GM21447 (cell line): ENCODE results near the gene WWP2.

Source experiments
- ATAC-seq: cut with Tn5 transposase; IDR thresholded peaks from one replicate; pipeline ENCODE4 v1.9.1; 2021; ENCODE audit not compliant: unreplicated experiment

WWP2 gene

GRCh38 chr16:69924777-69925191 lies 162.7 kb downstream of the WWP2 start:
- no peak for ATAC-seq

- no peak for ATAC-seq
Measured at GRCh38 chr16:69925311-69925710, 163.2 kb downstream of the WWP2 start.

GRCh38 chr16:69926241-69926640 lies 164.1 kb downstream of the WWP2 start:
- ATAC-seq = no peak

GRCh38 chr16:69927056-69927757 lies 165.1 kb downstream of the WWP2 start:
- no peak for ATAC-seq

GRCh38 chr16:69928856-69929400 lies 166.8 kb downstream of the WWP2 start:
- no peak for ATAC-seq

GRCh38 chr16:69929480-69929879 lies 167.3 kb downstream of the WWP2 start:
- no peak for ATAC-seq

- ATAC-seq = no peak
Measured at GRCh38 chr16:69930117-69930776, 168.1 kb downstream of the WWP2 start.

- ATAC-seq = no peak
Measured at GRCh38 chr16:69931631-69932030, 169.5 kb downstream of the WWP2 start.

GRCh38 chr16:69932228-69932627 lies 170.1 kb downstream of the WWP2 start:
- no peak for ATAC-seq

GRCh38 chr16:69932691-69933392 lies 170.7 kb downstream of the WWP2 start:
- no peak for ATAC-seq

GRCh38 chr16:69934044-69934443 lies 171.9 kb downstream of the WWP2 start:
- no peak for ATAC-seq

GRCh38 chr16:69934751-69935150 lies 172.6 kb downstream of the WWP2 start:
- no peak for ATAC-seq

GRCh38 chr16:69935278-69935711 lies 173.2 kb downstream of the WWP2 start:
- no peak for ATAC-seq

- no peak for ATAC-seq
Measured at GRCh38 chr16:69935740-69936139, 173.6 kb downstream of the WWP2 start.

GRCh38 chr16:69936252-69936651 lies 174.1 kb downstream of the WWP2 start:
- ATAC-seq = no peak

GRCh38 chr16:69936751-69937211 lies 174.6 kb downstream of the WWP2 start:
- no peak for ATAC-seq

- ATAC-seq = no peak
Measured at GRCh38 chr16:69937465-69937951, 175.4 kb downstream of the WWP2 start.

- ATAC-seq = no peak
Measured at GRCh38 chr16:69938981-69939820, 177.1 kb downstream of the WWP2 start.

GRCh38 chr16:69939821-69940585 lies 177.9 kb downstream of the WWP2 start:
- ATAC-seq = no peak

GRCh38 chr16:69940676-69941075 lies 178.5 kb downstream of the WWP2 start:
- no peak for ATAC-seq
